GM06990 (cell line): ENCODE results near the gene MYO1C.
"Not testable (repeated sequence)": the region's sequence is repeated elsewhere in the genome, so short reads cannot be mapped to it uniquely, and the experiment has no call there.

ENCODE experiments used
- DNase-seq: peaks from one replicate; pipeline ENCODE4 v3.0.0-alpha.2; 2011; ENCODE audit not compliant: insufficient read length; ENCODE audit errors: extremely low read depth
- H3K27me3 ChIP-seq: replicated peaks from 2 replicates; pipeline ENCODE4 v1.6.0; 2011; ENCODE audit warnings: low read length; ENCODE audit not compliant: control insufficient read depth, insufficient read depth
- H3K36me3 ChIP-seq: 2 replicates; pipeline ENCODE4 v1.5.1; 2011; ENCODE audit warnings: low read length; ENCODE audit not compliant: control insufficient read depth, insufficient read depth
- H3K4me3 ChIP-seq: replicated peaks from 2 replicates; pipeline ENCODE4 v1.5.1; 2011; ENCODE audit warnings: low read depth, mild to moderate bottlenecking, control low read depth, low read length
- TF ChIP-seq, protein P1 (sequence below): IDR thresholded peaks from 2 replicates; pipeline ENCODE4 v1.5.1; 2011; ENCODE audit warnings: low read length, control low read depth, mild to moderate bottlenecking, inconsistent platforms; ENCODE audit not compliant: insufficient read depth, poor library complexity, severe bottlenecking

MYO1C gene

GRCh38 chr17:1533661-1534325, 41.3 kb upstream of the MYO1C start:
- H3K27me3 ChIP-seq = no peaks in the 10 kb centered on the region
- no peak for DNase-seq
- no peak overlapping the region for H3K4me3 ChIP-seq
- TF ChIP-seq, protein P1, sequence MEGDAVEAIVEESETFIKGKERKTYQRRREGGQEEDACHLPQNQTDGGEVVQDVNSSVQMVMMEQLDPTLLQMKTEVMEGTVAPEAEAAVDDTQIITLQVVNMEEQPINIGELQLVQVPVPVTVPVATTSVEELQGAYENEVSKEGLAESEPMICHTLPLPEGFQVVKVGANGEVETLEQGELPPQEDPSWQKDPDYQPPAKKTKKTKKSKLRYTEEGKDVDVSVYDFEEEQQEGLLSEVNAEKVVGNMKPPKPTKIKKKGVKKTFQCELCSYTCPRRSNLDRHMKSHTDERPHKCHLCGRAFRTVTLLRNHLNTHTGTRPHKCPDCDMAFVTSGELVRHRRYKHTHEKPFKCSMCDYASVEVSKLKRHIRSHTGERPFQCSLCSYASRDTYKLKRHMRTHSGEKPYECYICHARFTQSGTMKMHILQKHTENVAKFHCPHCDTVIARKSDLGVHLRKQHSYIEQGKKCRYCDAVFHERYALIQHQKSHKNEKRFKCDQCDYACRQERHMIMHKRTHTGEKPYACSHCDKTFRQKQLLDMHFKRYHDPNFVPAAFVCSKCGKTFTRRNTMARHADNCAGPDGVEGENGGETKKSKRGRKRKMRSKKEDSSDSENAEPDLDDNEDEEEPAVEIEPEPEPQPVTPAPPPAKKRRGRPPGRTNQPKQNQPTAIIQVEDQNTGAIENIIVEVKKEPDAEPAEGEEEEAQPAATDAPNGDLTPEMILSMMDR = no peak
- H3K36me3 ChIP-seq = peaks cover 32% of the 10 kb centered on the region

GRCh38 chr17:1532836-1533602, 40.5 kb upstream of the MYO1C start:
- TF ChIP-seq, protein P1 = peak; percentile 52
- H3K27me3 ChIP-seq = no peaks in the 10 kb centered on the region
- no peak for DNase-seq
- H3K4me3 ChIP-seq = no peak overlapping the region
- H3K36me3 ChIP-seq = peaks cover 26% of the 10 kb centered on the region

- H3K4me3 ChIP-seq = no peak overlapping the region
- DNase-seq = no peak
- TF ChIP-seq, protein P1 = no peak
- no peaks in the 10 kb centered on the region for H3K27me3 ChIP-seq
- peaks cover 28% of the 10 kb centered on the region for H3K36me3 ChIP-seq
Measured at GRCh38 chr17:1529863-1530262, 37.4 kb upstream of the MYO1C start.

DNA sequence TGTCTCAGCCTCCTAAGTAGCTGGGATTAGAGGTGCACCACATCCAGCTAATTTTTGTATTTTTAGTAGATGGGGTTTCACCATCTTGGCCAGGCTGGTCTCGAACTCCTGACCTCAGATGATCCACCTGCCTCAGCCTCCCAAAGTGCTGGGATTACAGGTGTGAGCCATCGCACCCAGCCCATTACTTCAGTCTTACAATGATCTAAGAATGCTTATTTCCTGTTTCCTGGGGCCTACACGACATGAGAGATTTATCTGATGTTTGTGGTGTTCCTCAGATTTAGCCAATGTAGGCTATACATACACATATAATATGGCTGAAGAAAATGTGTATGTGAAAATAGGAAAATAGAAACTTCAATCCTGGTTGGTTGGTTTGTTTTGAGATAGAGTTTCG, 34.4 kb upstream of the MYO1C start:
- H3K27me3 ChIP-seq, H3K4me3 ChIP-seq, DNase-seq: not testable (repeated sequence)
- H3K36me3 ChIP-seq = peaks cover 11% of the 10 kb centered on the region

DNA sequence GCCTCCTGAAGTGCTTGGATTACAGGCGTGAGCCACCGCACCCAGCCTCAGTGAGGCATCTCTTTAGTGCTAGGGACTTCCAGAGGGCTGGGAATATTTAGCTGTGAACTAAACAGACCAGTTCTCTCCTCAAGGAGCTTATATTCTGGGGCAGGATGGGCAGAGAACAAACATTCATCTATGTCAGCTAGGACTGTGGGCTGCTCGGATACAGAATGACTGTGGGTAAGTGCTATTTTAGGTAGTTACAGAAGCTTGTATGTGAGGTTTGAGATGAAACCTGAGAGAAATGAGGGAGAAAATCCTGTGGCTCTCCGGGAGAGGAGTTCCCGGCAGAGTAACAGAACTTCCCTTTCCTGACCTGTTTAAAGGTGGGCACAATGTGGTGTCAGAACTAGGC, 30.1 kb upstream of the MYO1C start:
- no peak overlapping the region for H3K4me3 ChIP-seq
- no peak for DNase-seq
- TF ChIP-seq, protein P1 = no peak

DNA sequence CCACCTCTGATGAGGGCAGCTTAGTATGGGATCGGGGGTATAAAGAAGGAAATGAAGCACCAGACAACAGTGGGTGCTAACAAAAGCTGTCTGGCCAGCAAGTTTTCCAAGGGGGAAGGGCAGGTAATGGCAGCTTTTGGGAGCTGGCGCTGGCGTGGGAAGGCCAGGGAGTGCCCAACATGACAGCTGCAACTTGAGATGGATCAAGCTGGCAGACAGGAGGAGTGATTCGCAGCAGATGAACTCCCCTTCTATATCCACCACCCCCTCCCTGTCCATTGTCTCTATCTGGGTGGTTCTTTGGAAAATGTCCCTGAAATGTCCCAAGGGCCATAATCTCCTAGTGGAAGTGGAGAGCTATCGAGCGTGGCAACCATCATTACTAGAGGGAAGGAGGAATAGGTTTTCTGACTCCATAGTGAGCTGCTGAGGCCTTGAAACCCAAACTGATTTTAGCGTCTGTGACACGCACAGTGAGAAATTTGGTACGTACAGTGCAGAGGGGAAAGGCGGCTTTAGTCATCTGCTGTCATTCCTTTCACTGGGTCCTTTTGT, 28.7 kb upstream of the MYO1C start:
- TF ChIP-seq, protein P1 = no peak
- DNase-seq = no peak
- no peaks in the 10 kb centered on the region for H3K27me3 ChIP-seq
- no peak overlapping the region for H3K4me3 ChIP-seq
- H3K36me3 ChIP-seq = peaks cover 8% of the 10 kb centered on the region

More for the DNA sequence above, 30.1 kb upstream of the MYO1C start:
- Histone ChIP-seq H3K36me3 (peaks cover 8% of the 10 kb centered on the region), H3K27me3 (no peaks in the 10 kb centered on the region)
